OCI-LY1 (cell line): ENCODE data around the gene TOX2.

Experiments
- H2AFZ ChIP-seq: fragments of 200-600 bp; sonication (generic), shearing (Covaris generic); 2 replicates; pipeline ENCODE4 v1.6.0; 2014; ENCODE audit warnings: antibody characterized with exemption, mild to moderate bottlenecking, low read length
- H3F3A ChIP-seq: fragments of 200-600 bp; sonication (generic), shearing (Covaris generic); 2 replicates; pipeline ENCODE4 v1.6.0; 2014; ENCODE audit warnings: mild to moderate bottlenecking, antibody characterized with exemption, low read length, moderate library complexity; ENCODE audit not compliant: insufficient read depth
- H3K27ac ChIP-seq: fragments of 200-600 bp; sonication (generic); 2 replicates; pipeline ENCODE4 v1.5.1; 2014; ENCODE audit warnings: low read length, mixed run types, mild to moderate bottlenecking, low read depth; ENCODE audit not compliant: poor library complexity, severe bottlenecking
- H3K27me3 ChIP-seq: fragments of 200-600 bp; sonication (generic); 2 replicates; pipeline ENCODE4 v1.6.0; 2014; ENCODE audit warnings: antibody characterized with exemption, mild to moderate bottlenecking, low read length, moderate library complexity; ENCODE audit not compliant: insufficient read depth
- H3K36me3 ChIP-seq: fragments of 200-600 bp; sonication (generic); 2 replicates; pipeline ENCODE4 v1.6.1; 2014; ENCODE audit warnings: mild to moderate bottlenecking, antibody characterized with exemption, low read length, moderate library complexity, mixed read lengths; ENCODE audit not compliant: insufficient read depth
- H3K4me1 ChIP-seq: fragments of 200-600 bp; sonication (generic); 2 replicates; pipeline ENCODE4 v1.5.1; 2014; ENCODE audit warnings: mild to moderate bottlenecking, low read length, moderate library complexity; ENCODE audit not compliant: insufficient read depth, severe bottlenecking
- H3K4me2 ChIP-seq: fragments of 200-600 bp; sonication (generic), shearing (Covaris generic); 2 replicates; pipeline ENCODE4 v1.6.1; 2014; ENCODE audit warnings: low read length
- H3K4me3 ChIP-seq: fragments of 200-600 bp; sonication (generic); 2 replicates; pipeline ENCODE4 v1.5.1; 2014; ENCODE audit warnings: low read length, low read depth, mild to moderate bottlenecking, mixed read lengths; ENCODE audit not compliant: poor library complexity, severe bottlenecking
- H3K79me2 ChIP-seq: fragments of 200-600 bp; shearing (Covaris generic); 2 replicates; pipeline ENCODE4 v1.6.1; 2016; ENCODE audit warnings: mixed run types, low read length, mixed read lengths; ENCODE audit not compliant: insufficient read depth
- H3K9ac ChIP-seq: fragments of 200-600 bp; sonication (generic), shearing (Covaris generic); 2 replicates; pipeline ENCODE4 v1.6.1; 2014; ENCODE audit warnings: mild to moderate bottlenecking, low read length, mixed read lengths
- H3K9me2 ChIP-seq: fragments of 200-600 bp; sonication (generic), shearing (Covaris generic); 2 replicates; pipeline ENCODE4 v1.6.1; 2014; ENCODE audit warnings: low read depth, mild to moderate bottlenecking, low read length, mixed read lengths
- H3K9me3 ChIP-seq: fragments of 200-600 bp; shearing (Covaris generic); 2 replicates; pipeline ENCODE4 v1.6.1; 2014; ENCODE audit warnings: low read length, mixed read lengths
- H4K20me1 ChIP-seq: fragments of 200-600 bp; sonication (generic), shearing (Covaris generic); 2 replicates; pipeline ENCODE4 v1.6.0; 2016; ENCODE audit warnings: mild to moderate bottlenecking, low read length; ENCODE audit not compliant: insufficient read depth
- EZH2 ChIP-seq: fragments of 200-600 bp; sonication (generic), shearing (Covaris generic); IDR thresholded peaks from 2 replicates; pipeline ENCODE4 v1.8.0; 2017; ENCODE audit warnings: borderline replicate concordance, mixed run types, mild to moderate bottlenecking, antibody characterized with exemption, low read length, moderate library complexity, mixed read lengths
- TF ChIP-seq, protein P1 (sequence below): fragments of 200-600 bp; sonication (generic), shearing (Covaris generic); IDR thresholded peaks from 2 replicates; pipeline ENCODE4 v1.5.1; 2017; ENCODE audit warnings: mild to moderate bottlenecking, antibody characterized with exemption, low read length, moderate library complexity, mixed read lengths

Gene TOX2

DNA sequence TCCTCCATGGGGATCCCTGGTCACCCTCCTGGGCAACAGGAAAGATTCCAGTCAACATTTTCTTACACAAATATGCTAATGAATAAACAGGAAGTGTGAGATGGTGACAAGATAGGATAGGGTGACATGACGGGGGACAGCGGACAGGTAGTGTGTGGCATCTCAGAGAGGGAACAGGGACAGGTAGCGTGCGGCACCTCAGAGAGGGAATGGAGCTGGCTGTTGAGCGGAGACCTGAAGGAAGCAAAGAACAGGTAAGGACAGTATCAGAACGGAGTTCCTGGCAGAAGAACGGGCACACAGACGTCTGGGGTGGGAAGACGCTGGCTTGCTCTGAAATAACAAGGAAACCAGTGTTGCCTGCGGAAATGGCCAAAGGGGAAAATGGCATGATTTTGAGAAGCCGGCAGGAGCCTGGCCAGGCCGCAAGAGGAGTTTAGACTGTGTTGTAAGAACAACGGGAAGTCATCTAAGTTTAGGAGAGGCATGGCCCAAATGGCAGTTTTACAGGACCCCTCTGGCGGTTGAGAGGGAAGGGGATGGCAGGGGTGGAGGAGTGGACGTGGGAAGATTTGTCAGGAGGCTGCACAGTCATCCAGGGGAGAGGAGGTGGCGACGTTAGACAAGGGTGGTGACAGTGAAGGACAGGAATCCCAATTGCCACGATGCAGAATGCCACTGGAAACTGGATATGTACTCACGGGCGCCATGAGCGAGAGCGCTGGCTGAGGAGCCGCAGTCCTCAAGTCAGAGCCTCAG, 160.7 kb downstream of the TOX2 start:
- Histone ChIP-seq H3K27me3 (no peaks in the 10 kb centered on the region), H3F3A (no peaks in the 10 kb centered on the region), H3K4me3 (no peak overlapping the region), H2AFZ (no peak overlapping the region), H4K20me1 (no peaks in the 10 kb centered on the region), H3K9ac (no peak overlapping the region), H3K79me2 (no peaks in the 10 kb centered on the region), H3K4me1 (peaks cover 38% of the 10 kb centered on the region), H3K4me2 (no peak overlapping the region), H3K27ac (no peak overlapping the region), H3K36me3 (no peaks in the 10 kb centered on the region), H3K9me3 (no peaks in the 10 kb centered on the region), H3K9me2 (no peaks in the 10 kb centered on the region)
- TF ChIP-seq, protein P1, sequence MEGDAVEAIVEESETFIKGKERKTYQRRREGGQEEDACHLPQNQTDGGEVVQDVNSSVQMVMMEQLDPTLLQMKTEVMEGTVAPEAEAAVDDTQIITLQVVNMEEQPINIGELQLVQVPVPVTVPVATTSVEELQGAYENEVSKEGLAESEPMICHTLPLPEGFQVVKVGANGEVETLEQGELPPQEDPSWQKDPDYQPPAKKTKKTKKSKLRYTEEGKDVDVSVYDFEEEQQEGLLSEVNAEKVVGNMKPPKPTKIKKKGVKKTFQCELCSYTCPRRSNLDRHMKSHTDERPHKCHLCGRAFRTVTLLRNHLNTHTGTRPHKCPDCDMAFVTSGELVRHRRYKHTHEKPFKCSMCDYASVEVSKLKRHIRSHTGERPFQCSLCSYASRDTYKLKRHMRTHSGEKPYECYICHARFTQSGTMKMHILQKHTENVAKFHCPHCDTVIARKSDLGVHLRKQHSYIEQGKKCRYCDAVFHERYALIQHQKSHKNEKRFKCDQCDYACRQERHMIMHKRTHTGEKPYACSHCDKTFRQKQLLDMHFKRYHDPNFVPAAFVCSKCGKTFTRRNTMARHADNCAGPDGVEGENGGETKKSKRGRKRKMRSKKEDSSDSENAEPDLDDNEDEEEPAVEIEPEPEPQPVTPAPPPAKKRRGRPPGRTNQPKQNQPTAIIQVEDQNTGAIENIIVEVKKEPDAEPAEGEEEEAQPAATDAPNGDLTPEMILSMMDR, result no peak
- no peak for TF ChIP-seq EZH2

DNA sequence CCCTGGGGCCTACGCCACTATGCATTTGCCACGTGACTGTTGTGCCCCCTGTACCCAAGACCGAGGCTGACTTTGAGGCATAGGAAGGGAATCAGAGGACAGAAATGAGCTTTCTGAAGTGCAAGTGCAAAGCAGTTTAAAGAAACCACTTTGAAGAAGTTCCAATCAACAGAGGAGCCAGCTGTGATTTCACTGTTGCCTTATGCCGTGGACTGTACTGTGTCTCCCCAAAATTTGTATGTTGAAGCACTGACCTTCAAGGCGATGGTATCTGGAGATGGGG, 161.2 kb downstream of the TOX2 start:
- H3K4me2 ChIP-seq, result no peak overlapping the region
- no peak overlapping the region for H3K27ac ChIP-seq
- H3K79me2 ChIP-seq, result no peaks in the 10 kb centered on the region

DNA sequence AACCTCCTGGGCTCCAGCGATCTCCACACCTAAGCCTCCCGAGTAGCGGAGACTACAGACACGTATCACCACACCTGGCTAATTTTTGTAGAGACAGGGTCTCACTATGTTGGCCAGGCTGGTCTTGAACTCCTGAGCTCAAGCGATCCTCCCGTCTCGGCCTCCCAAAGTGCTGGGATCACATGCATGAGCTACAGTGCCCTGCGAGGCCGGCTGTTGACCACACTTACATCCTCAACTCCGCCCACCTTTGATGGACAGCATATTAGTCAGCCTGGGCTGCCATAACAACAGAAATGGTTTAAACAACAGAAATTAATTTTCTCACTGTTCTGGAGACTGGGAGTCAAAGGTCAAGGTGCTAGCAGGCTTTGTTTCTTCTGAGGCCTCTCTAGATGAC, 164.6 kb downstream of the TOX2 start:
- Histone ChIP-seq H3K9me2 (no peaks in the 10 kb centered on the region), H3K27ac (no peak overlapping the region), H3F3A (no peaks in the 10 kb centered on the region), H3K27me3 (no peaks in the 10 kb centered on the region), H3K79me2 (no peaks in the 10 kb centered on the region), H3K4me1 (peaks cover 13% of the 10 kb centered on the region), H3K9me3 (no peaks in the 10 kb centered on the region), H2AFZ (no peak overlapping the region), H3K4me2 (no peak overlapping the region), H4K20me1 (no peaks in the 10 kb centered on the region), H3K9ac (no peak overlapping the region), H3K4me3 (no peak overlapping the region), H3K36me3 (no peaks in the 10 kb centered on the region)
- no peak for TF ChIP-seq EZH2
- TF ChIP-seq, protein P1, result no peak

More for the DNA sequence above, 161.2 kb downstream of the TOX2 start:
- no peaks in the 10 kb centered on the region for H3F3A ChIP-seq
- H4K20me1 ChIP-seq, result no peaks in the 10 kb centered on the region
- H3K4me3 ChIP-seq, result no peak overlapping the region
- no peaks in the 10 kb centered on the region for H3K27me3 ChIP-seq
- no peak for TF ChIP-seq EZH2
- TF ChIP-seq, protein P1, result no peak
- no peaks in the 10 kb centered on the region for H3K9me2 ChIP-seq
- H2AFZ ChIP-seq, result no peak overlapping the region
- H3K36me3 ChIP-seq, result no peaks in the 10 kb centered on the region
- no peaks in the 10 kb centered on the region for H3K9me3 ChIP-seq
- no peak overlapping the region for H3K9ac ChIP-seq
- H3K4me1 ChIP-seq, result peaks cover 37% of the 10 kb centered on the region
